HUES48 (cell line): Measurements from ENCODE around the gene KLF17.
A peak's percentile ranks its signal among the peaks of the same experiment; 100 is the strongest.
"Not testable (repeated sequence)": the region's sequence is repeated elsewhere in the genome, so short reads cannot be mapped to it uniquely, and the experiment has no call there.

Source experiments
- H3K27ac ChIP-seq: one replicate; pipeline ENCODE4 v1.7.0; 2013; ENCODE audit warnings: low read depth, low read length, inconsistent platforms
- H3K27me3 ChIP-seq: 2 replicates; pipeline ENCODE4 v1.6.1; 2013; ENCODE audit warnings: mild to moderate bottlenecking, low read length; ENCODE audit not compliant: control insufficient read depth, insufficient read depth
- H3K36me3 ChIP-seq: 2 replicates; pipeline ENCODE4 v1.6.1; 2013; ENCODE audit warnings: low read length; ENCODE audit not compliant: control insufficient read depth, insufficient read depth
- H3K4me1 ChIP-seq: 2 replicates; pipeline ENCODE4 v1.6.1; 2013; ENCODE audit warnings: mild to moderate bottlenecking, low read length; ENCODE audit not compliant: control insufficient read depth, insufficient read depth
- H3K4me3 ChIP-seq: 2 replicates; pipeline ENCODE4 v1.5.1; 2013; ENCODE audit warnings: mild to moderate bottlenecking, low read depth, low read length
- H3K9ac ChIP-seq: 2 replicates; pipeline ENCODE4 v1.6.1; 2013; ENCODE audit warnings: mild to moderate bottlenecking, low read depth, low read length, moderate library complexity
- H3K9me3 ChIP-seq: 2 replicates; pipeline ENCODE4 v1.6.1; 2013; ENCODE audit warnings: low read length; ENCODE audit not compliant: control insufficient read depth, insufficient read depth

KLF17 gene

GRCh38 chr1:44110916-44111315 lies 7.7 kb upstream of the KLF17 start:
- Histone ChIP-seq H3K9ac (no peak overlapping the region), H3K36me3 (no peaks in the 10 kb centered on the region), H3K27ac (no peak overlapping the region), H3K4me1 (peaks cover 5% of the 10 kb centered on the region), H3K4me3 (no peak overlapping the region), H3K27me3 (no peaks in the 10 kb centered on the region), H3K9me3 (no peaks in the 10 kb centered on the region)

GRCh38 chr1:44111861-44112260 lies 6.8 kb upstream of the KLF17 start:
- Histone ChIP-seq H3K9me3 (no peaks in the 10 kb centered on the region), H3K36me3 (no peaks in the 10 kb centered on the region), H3K4me3 (no peak overlapping the region), H3K27me3 (no peaks in the 10 kb centered on the region), H3K4me1 (peaks cover under 1% of the 10 kb centered on the region), H3K9ac (no peak overlapping the region), H3K27ac (no peak overlapping the region)

- no peaks in the 10 kb centered on the region for H3K27me3 ChIP-seq
- no peaks in the 10 kb centered on the region; the same call in 1 of the 2 replicates for H3K4me1 ChIP-seq
- no peak overlapping the region for H3K9ac ChIP-seq
- no peak overlapping the region for H3K27ac ChIP-seq
- H3K9me3 ChIP-seq, result no peaks in the 10 kb centered on the region
- H3K36me3 ChIP-seq, result no peaks in the 10 kb centered on the region
- H3K4me3 ChIP-seq, result no peak overlapping the region
Measured at GRCh38 chr1:44112486-44112885, 6.1 kb upstream of the KLF17 start.

GRCh38 chr1:44113095-44113609 lies 5.5 kb upstream of the KLF17 start:
- Histone ChIP-seq H3K27me3 (no peaks in the 10 kb centered on the region), H3K4me1 (no peaks in the 10 kb centered on the region; the same call in 1 of the 2 replicates), H3K9ac (no peak overlapping the region), H3K4me3 (no peak overlapping the region), H3K9me3 (no peaks in the 10 kb centered on the region), H3K27ac (no peak overlapping the region), H3K36me3 (no peaks in the 10 kb centered on the region)

GRCh38 chr1:44114098-44114497 lies 4.5 kb upstream of the KLF17 start:
- H3K27ac ChIP-seq, result no peak overlapping the region
- no peaks in the 10 kb centered on the region for H3K9me3 ChIP-seq
- H3K36me3 ChIP-seq, result no peaks in the 10 kb centered on the region
- H3K4me3 ChIP-seq, result no peak overlapping the region
- H3K4me1 ChIP-seq, result no peaks in the 10 kb centered on the region; the same call in 1 of the 2 replicates
- H3K9ac ChIP-seq, result no peak overlapping the region
- H3K27me3 ChIP-seq, result no peaks in the 10 kb centered on the region

- not testable (repeated sequence) for H3K36me3 ChIP-seq, H3K9me3 ChIP-seq, H3K27me3 ChIP-seq, H3K27ac ChIP-seq, H3K4me3 ChIP-seq, H3K9ac ChIP-seq
- peaks cover 11% of the 10 kb centered on the region for H3K4me1 ChIP-seq
Measured at GRCh38 chr1:44117272-44117671, 1.3 kb upstream of the KLF17 start.

GRCh38 chr1:44119525-44119924 lies 904 bp downstream of the KLF17 start:
- H3K9ac ChIP-seq, result no peak overlapping the region
- H3K36me3 ChIP-seq, result no peaks in the 10 kb centered on the region
- H3K9me3 ChIP-seq, result no peaks in the 10 kb centered on the region
- peak overlapping the region; percentile 51 for H3K27ac ChIP-seq
- H3K27me3 ChIP-seq, result no peaks in the 10 kb centered on the region
- H3K4me3 ChIP-seq, result no peak overlapping the region
- peaks cover 11% of the 10 kb centered on the region for H3K4me1 ChIP-seq

GRCh38 chr1:44120398-44120949 lies 1.9 kb downstream of the KLF17 start:
- Histone ChIP-seq H3K9ac (no peak overlapping the region), H3K27ac (no peak overlapping the region)

GRCh38 chr1:44129616-44130500 lies 11.2 kb downstream of the KLF17 start:
- H3K27ac ChIP-seq, result no peak overlapping the region

More at GRCh38 chr1:44120398-44120949, 1.9 kb downstream of the KLF17 start:
- Histone ChIP-seq H3K27me3 (no peaks in the 10 kb centered on the region), H3K36me3 (no peaks in the 10 kb centered on the region), H3K4me1 (peaks cover 11% of the 10 kb centered on the region), H3K4me3 (no peak overlapping the region), H3K9me3 (no peaks in the 10 kb centered on the region)

GRCh38 chr1:44131411-44131810 lies 12.8 kb downstream of the KLF17 start:
- no peaks in the 10 kb centered on the region for H3K36me3 ChIP-seq
- no peak overlapping the region for H3K27ac ChIP-seq
- H3K9me3 ChIP-seq, result no peaks in the 10 kb centered on the region
- H3K4me1 ChIP-seq, result no peaks in the 10 kb centered on the region
- H3K4me3 ChIP-seq, result no peak overlapping the region
- H3K9ac ChIP-seq, result no peak overlapping the region
- H3K27me3 ChIP-seq, result no peaks in the 10 kb centered on the region

More at GRCh38 chr1:44129616-44130500, 11.2 kb downstream of the KLF17 start:
- no peaks in the 10 kb centered on the region for H3K36me3 ChIP-seq
- H3K9me3 ChIP-seq, result no peaks in the 10 kb centered on the region
- no peak overlapping the region for H3K9ac ChIP-seq
- no peaks in the 10 kb centered on the region for H3K4me1 ChIP-seq
- no peaks in the 10 kb centered on the region for H3K27me3 ChIP-seq
- no peak overlapping the region for H3K4me3 ChIP-seq
